Left kidney (tissue), 2 donors: ENCODE results near the gene C4BPA. TPM values are rescaled to one million over a fixed set of nuclear protein-coding genes. Genes with fewer than 3 reads are reported as not detected.

Experiments used
- DNase-seq: peaks from one replicate; pipeline ENCODE4 v3.0.0-alpha.2; 2013
- polyA plus RNA-seq: library from polyadenylated mRNA; unstranded; fragments of 120-200 nt; gene quantifications from one replicate; pipeline ENCODE4 v1.2.1, GENCODE V29; 2013; ENCODE audit not compliant: insufficient read length

Gene C4BPA
- polyA plus RNA-seq, 1 donor, result 0.52 TPM

GRCh38 chr1:207124389-207124788 lies 20.4 kb downstream of the C4BPA start:
- no peak for DNase-seq

GRCh38 chr1:207128336-207128921 lies 24.4 kb downstream of the C4BPA start:
- no peak for DNase-seq

- no peak for DNase-seq
Observed at GRCh38 chr1:207129053-207129452, 25.0 kb downstream of the C4BPA start.

GRCh38 chr1:207130252-207131036 lies 26.4 kb downstream of the C4BPA start:
- DNase-seq, result no peak

- DNase-seq, result no peak
Observed at GRCh38 chr1:207131163-207131562, 27.1 kb downstream of the C4BPA start.

- DNase-seq, result no peak
Observed at GRCh38 chr1:207134581-207134980, 30.5 kb downstream of the C4BPA start.

GRCh38 chr1:207139616-207140015 lies 35.6 kb downstream of the C4BPA start:
- DNase-seq, result no peak

- no peak for DNase-seq
Observed at GRCh38 chr1:207140536-207140935, 36.5 kb downstream of the C4BPA start.

GRCh38 chr1:207145401-207146058 lies 41.5 kb downstream of the C4BPA start:
- no peak for DNase-seq

- DNase-seq, result no peak
Observed at GRCh38 chr1:207151920-207152319, 47.9 kb downstream of the C4BPA start.

GRCh38 chr1:207152792-207153468 lies 48.9 kb downstream of the C4BPA start:
- no peak for DNase-seq

- no peak for DNase-seq
Observed at GRCh38 chr1:207155028-207155427, 51.0 kb downstream of the C4BPA start.

GRCh38 chr1:207156095-207156494 lies 52.1 kb downstream of the C4BPA start:
- no peak for DNase-seq

- no peak for DNase-seq
Observed at GRCh38 chr1:207156826-207157225, 52.8 kb downstream of the C4BPA start.

GRCh38 chr1:207164086-207164485 lies 60.1 kb downstream of the C4BPA start:
- DNase-seq, result no peak

GRCh38 chr1:207172321-207172720 lies 68.3 kb downstream of the C4BPA start:
- no peak for DNase-seq

- DNase-seq, result no peak
Observed at GRCh38 chr1:207172885-207173284, 68.9 kb downstream of the C4BPA start.

GRCh38 chr1:207173396-207173795 lies 69.4 kb downstream of the C4BPA start:
- no peak for DNase-seq

- no peak for DNase-seq
Observed at GRCh38 chr1:207174913-207175312, 70.9 kb downstream of the C4BPA start.

GRCh38 chr1:207179036-207179435 lies 75.0 kb downstream of the C4BPA start:
- DNase-seq, result no peak

- DNase-seq, result no peak
Observed at GRCh38 chr1:207181847-207182246, 77.8 kb downstream of the C4BPA start.

GRCh38 chr1:207186503-207186902 lies 82.5 kb downstream of the C4BPA start:
- DNase-seq, result no peak

GRCh38 chr1:207188901-207189300 lies 84.9 kb downstream of the C4BPA start:
- no peak for DNase-seq
